Bone marrow (tissue), 2 donors: ENCODE measurements around the gene GGNBP2.

ENCODE experiments used
- DNase-seq, 2 donors: peaks; one replicate each; lab custom pipeline; 2025; lab: John Stamatoyannopoulos, UW

Gene GGNBP2

GRCh38 chr17:36514856-36515255 is 29.9 kb upstream of the GGNBP2 start:
- no peak for DNase-seq

- no peak for DNase-seq
Measured at GRCh38 chr17:36515837-36516236, 28.9 kb upstream of the GGNBP2 start.

- DNase-seq: no peak
Measured at GRCh38 chr17:36523113-36523512, 21.6 kb upstream of the GGNBP2 start.

- DNase-seq: no peak
Measured at GRCh38 chr17:36524428-36524876, 20.3 kb upstream of the GGNBP2 start.

- DNase-seq: no peak
Measured at GRCh38 chr17:36525113-36525512, 19.6 kb upstream of the GGNBP2 start.

- DNase-seq: no peak
Measured at GRCh38 chr17:36525888-36526287, 18.8 kb upstream of the GGNBP2 start.

GRCh38 chr17:36527621-36528250 is 17.0 kb upstream of the GGNBP2 start:
- DNase-seq: no peak

GRCh38 chr17:36529121-36529520 is 15.6 kb upstream of the GGNBP2 start:
- DNase-seq: no peak

- DNase-seq: no peak
Measured at GRCh38 chr17:36532435-36532975, 12.2 kb upstream of the GGNBP2 start.

GRCh38 chr17:36533935-36534839 is 10.5 kb upstream of the GGNBP2 start:
- no peak for DNase-seq

GRCh38 chr17:36534840-36535668 is 9.7 kb upstream of the GGNBP2 start, which contains the start of the genes MYO19 and PIGW:
TSS of gene MYO19 (minus strand) at chr17:36534868. CDS start at chr17:36532538, 2,330 bp downstream.
TSS of gene PIGW (plus strand) at chr17:36534987. CDS start at chr17:36537102, 2,115 bp downstream.
- DNase-seq: peak; percentile 75 to 89

- DNase-seq: no peak
Measured at GRCh38 chr17:36535669-36536081, 9.0 kb upstream of the GGNBP2 start.

GRCh38 chr17:36540696-36541095 is 4.0 kb upstream of the GGNBP2 start:
- no peak for DNase-seq

- DNase-seq: no peak
Measured at GRCh38 chr17:36542755-36543154, 2.0 kb upstream of the GGNBP2 start.

GRCh38 chr17:36544044-36544306 is 744 bp upstream of the GGNBP2 start:
- DNase-seq: peak in 1 of 2 donors; percentile 73

- no peak for DNase-seq
Measured at GRCh38 chr17:36545077-36545464, 352 bp downstream of the GGNBP2 start.

GRCh38 chr17:36545465-36546417 is 1.0 kb downstream of the GGNBP2 start:
- DNase-seq: peak; percentile 90 to 97

GRCh38 chr17:36546418-36547093 is 1.8 kb downstream of the GGNBP2 start:
- no peak for DNase-seq

GRCh38 chr17:36547776-36548175 is 3.1 kb downstream of the GGNBP2 start:
- DNase-seq: no peak
